Effector memory CD8-positive, alpha-beta T cell (primary cell): ENCODE data around the gene LGALS8.

Experiments used
- ATAC-seq: fragments of 150-1000 bp; cut with Tn5 transposase; replicated peaks from 2 replicates; pipeline ENCODE4 v1.10.0; 2021; ENCODE audit warnings: mild to moderate bottlenecking, moderate library complexity
- DNase-seq, 3 experiments: peaks; one replicate each; pipeline ENCODE4 v3.0.0; 2021
- H3K27ac Mint-ChIP-seq, 2 donors: one replicate each; pipeline ENCODE4 v1.8.0; 2022; ENCODE audit warnings: mild to moderate bottlenecking in 2 of 2, mixed read lengths in 2 of 2, moderate library complexity in 2 of 2
- H3K27me3 Mint-ChIP-seq, 2 donors: one replicate each; pipeline ENCODE4 v1.8.0; 2022; ENCODE audit warnings: mixed read lengths in 2 of 2
- H3K36me3 Mint-ChIP-seq: one replicate; pipeline ENCODE4 v1.8.0; 2022; ENCODE audit warnings: mild to moderate bottlenecking, moderate library complexity, mixed read lengths; ENCODE audit not compliant: insufficient read depth
- H3K4me1 Mint-ChIP-seq, 2 donors: one replicate each; pipeline ENCODE4 v1.8.0; 2022; ENCODE audit warnings: low read depth in 2 of 2, mixed read lengths in 2 of 2
- H3K4me3 Mint-ChIP-seq, 2 donors: one replicate each; pipeline ENCODE4 v1.8.0; 2022; ENCODE audit warnings: mild to moderate bottlenecking in 2 of 2, mixed read lengths in 2 of 2, moderate library complexity in 2 of 2
- H3K9me3 Mint-ChIP-seq, 2 donors: one replicate each; pipeline ENCODE4 v1.8.0; 2022; ENCODE audit warnings: mixed read lengths in 2 of 2

The LGALS8 gene

DNA sequence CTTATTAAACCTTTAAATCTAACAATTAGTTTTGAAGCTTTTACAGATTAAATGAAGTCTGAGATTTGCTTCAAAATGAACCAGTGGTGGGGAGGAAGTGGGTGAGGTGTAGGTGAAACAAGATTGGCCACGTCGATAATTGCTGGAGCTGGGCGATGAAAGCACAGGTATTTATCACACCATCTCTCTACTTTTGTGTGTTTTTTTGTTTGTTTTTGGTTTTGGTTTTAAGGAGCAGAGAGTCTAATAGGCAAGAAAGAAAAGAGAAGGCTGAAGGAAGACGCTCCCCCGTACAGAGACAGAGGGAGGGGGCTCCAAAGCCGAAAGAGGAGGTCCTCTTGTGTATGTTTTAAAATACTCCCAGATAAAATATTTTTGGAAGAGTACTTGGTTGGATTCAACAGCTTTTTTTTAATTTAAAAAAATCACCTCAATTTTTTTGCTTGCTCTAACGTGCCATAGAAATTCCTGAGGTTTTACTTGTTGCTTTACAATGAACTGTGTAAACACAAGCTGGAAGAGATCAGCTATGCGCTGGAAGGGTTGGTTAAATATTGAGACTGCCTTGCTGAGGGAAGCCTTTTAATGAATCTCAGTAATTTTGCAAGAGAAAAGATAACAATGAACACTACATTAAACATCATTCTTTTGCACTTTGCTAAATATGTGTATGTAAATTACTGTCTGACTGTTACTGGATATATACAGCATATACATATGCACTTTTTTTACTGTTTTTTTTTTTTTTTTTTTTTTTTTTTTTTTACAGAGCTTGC, 6.7 kb upstream of the LGALS8 start:
- H3K36me3 Mint-ChIP-seq: no peaks in the 10 kb centered on the region
- DNase-seq (peak in 2 of 3 experiments; percentile 10 to 12), ATAC-seq (peak; percentile 96)
- H3K27me3 Mint-ChIP-seq: no peaks in the 10 kb centered on the region
- peaks cover 15 to 16% of the 10 kb centered on the region in 2 donors for H3K4me1 Mint-ChIP-seq
- peak overlapping the region; percentile 72 to 90 for H3K27ac Mint-ChIP-seq
- no peaks in the 10 kb centered on the region for H3K9me3 Mint-ChIP-seq
- peak overlapping the region; percentile 51 to 58 for H3K4me3 Mint-ChIP-seq

DNA sequence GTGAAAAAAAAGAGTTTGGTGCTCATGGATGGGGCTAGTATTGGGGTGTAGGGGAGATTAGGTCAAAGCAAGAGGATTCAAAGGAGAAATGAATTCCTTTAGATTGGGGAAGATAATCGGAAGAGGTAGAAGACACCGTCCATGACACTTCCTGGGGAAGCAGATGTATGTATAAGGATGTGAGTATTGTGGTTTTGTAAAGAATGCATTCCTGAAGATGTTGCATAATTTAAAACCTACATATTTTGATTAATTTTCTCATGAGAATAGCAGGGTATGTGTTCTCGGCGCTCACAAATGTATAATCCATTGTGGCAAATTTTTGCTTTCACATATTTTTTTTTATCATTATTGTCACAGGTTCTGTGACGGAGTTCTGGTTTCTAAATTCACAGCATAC, 5.5 kb upstream of the LGALS8 start:
- Mint-ChIP-seq H3K9me3 (no peaks in the 10 kb centered on the region), H3K36me3 (peaks cover 2% of the 10 kb centered on the region), H3K27ac (no peak overlapping the region), H3K27me3 (no peaks in the 10 kb centered on the region), H3K4me3 (no peak overlapping the region), H3K4me1 (peaks cover 16 to 17% of the 10 kb centered on the region in 2 donors)
- no peak for ATAC-seq
- DNase-seq: no peak

DNA sequence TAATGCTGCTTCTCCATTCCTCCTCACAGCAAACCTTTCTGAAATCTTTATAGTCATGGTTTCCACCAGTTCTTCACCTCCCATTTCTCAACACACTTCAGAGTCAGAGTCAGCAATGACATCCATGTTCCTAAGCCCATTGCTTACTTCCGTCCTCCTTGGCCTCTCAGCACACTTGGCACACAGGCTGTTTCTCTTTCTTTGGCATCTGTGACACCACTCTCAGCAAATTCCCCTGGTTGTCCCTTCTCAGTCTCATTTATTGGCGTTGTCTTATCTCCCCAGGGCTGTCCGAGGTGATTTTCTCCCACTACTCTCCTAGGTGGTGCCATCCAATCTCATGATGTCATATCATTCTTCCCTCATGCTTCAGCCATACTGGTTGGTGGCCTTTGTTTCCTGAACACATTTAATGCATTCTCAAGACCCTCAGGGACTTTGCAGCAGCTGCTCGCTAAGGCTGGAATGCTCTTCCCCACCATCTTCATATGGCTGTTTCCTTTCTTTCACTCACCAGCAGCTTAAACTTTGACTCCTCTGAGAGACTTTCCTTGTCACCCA, 3.3 kb upstream of the LGALS8 start:
- no peak for DNase-seq
- no peak for ATAC-seq
- Mint-ChIP-seq H3K27ac (peak overlapping the region in 1 of 2 donors; percentile 14), H3K9me3 (no peaks in the 10 kb centered on the region), H3K36me3 (peaks cover 20% of the 10 kb centered on the region), H3K4me1 (peaks cover 26 to 29% of the 10 kb centered on the region in 2 donors), H3K4me3 (no peak overlapping the region), H3K27me3 (no peaks in the 10 kb centered on the region)

DNA sequence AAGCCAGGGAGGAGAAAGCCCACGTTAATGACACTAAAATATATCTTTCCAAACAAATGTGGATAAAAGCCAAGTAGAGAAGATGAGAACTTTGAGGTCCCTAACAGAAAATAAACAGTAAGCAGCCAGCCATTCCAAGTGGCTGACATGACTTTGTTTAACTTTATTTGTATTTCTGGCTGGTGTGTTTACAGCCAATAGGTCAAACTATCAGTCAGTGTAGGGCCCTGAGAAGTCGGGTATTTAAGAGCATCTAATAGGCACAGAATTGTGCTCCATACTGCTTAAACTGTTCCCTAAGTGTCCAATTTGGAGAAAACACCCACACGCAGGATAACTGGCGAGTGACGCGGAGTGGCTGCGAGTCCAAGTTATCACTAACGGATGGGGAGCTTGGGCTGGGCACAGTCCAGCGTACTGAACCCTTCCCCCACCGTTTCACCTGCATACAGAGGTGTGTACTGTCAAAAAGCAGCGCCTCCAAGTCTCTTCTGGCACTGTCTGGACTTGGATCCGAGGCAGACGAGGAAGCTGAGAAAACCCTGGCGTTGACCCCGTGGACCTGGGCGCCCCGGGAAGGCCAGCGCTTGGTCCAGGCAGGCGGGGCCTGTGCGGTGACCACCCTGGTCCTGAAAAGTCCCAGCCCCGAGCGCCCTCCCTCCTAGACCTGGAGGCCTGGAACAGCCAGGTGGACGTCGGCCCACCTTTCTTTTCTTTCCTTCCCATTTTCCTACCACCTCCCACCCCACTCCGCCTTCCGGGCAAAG, 662 bp upstream of the LGALS8 start:
- H3K27ac Mint-ChIP-seq: peak overlapping the region; percentile 98 to 99
- H3K36me3 Mint-ChIP-seq: peaks cover 33% of the 10 kb centered on the region
- ATAC-seq: no peak
- H3K4me1 Mint-ChIP-seq: peaks cover 16 to 21% of the 10 kb centered on the region in 2 donors
- H3K9me3 Mint-ChIP-seq: no peaks in the 10 kb centered on the region
- DNase-seq: no peak
- peak overlapping the region; percentile 95 to 100 for H3K4me3 Mint-ChIP-seq
- no peaks in the 10 kb centered on the region for H3K27me3 Mint-ChIP-seq

GRCh38 chr1:236524142-236524894, 536 bp downstream of the LGALS8 start:
- H3K4me3 Mint-ChIP-seq: peak overlapping the region; percentile 95 to 100

DNA sequence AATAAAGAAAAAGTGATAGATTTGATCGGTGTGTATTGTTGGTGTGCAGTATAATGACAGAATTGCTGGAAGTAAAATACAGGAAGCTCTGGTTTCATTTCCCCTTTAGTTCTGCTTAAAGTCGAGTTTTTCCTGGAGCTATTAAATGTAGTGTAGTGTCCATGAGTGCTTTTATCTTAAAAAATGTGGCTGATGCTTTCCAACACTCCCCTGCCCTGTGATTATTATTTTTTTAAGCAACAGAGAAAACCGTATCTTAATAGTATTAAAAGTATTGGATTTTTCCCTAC, 1.1 kb downstream of the LGALS8 start:
- ATAC-seq: no peak
- peaks cover 50% of the 10 kb centered on the region for H3K36me3 Mint-ChIP-seq

More at GRCh38 chr1:236524142-236524894, 536 bp downstream of the LGALS8 start:
- Mint-ChIP-seq H3K9me3 (no peaks in the 10 kb centered on the region), H3K27ac (peak overlapping the region; percentile 98 to 99), H3K36me3 (peaks cover 45% of the 10 kb centered on the region), H3K27me3 (no peaks in the 10 kb centered on the region), H3K4me1 (peaks cover 19 to 25% of the 10 kb centered on the region in 2 donors)
- DNase-seq: peak; percentile 52 to 55 (median 53)
- ATAC-seq: peak; percentile 86

DNA sequence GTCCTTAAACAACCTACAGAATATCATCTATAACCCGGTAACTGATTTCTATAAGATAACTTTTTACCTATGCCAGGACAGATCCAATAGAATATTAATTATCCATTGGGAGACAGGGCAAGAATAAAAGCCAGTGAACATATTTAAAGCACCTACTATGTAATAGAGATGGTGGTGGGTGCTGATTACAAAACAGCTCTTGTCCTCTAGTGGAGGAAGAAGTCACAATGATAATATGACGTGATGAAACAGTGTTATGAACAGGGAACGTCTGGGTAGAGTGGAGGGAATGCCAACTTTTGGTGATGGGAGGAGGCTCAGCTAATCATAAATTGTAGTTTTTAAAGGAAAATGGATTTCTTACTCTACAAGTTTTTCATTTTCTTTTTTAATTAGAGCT, 2.3 kb downstream of the LGALS8 start:
- H3K27ac Mint-ChIP-seq: peak overlapping the region in 1 of 2 donors; percentile 8

More for the DNA sequence above, 1.1 kb downstream of the LGALS8 start:
- Mint-ChIP-seq H3K9me3 (no peaks in the 10 kb centered on the region), H3K27me3 (no peaks in the 10 kb centered on the region), H3K4me1 (peaks cover 19 to 25% of the 10 kb centered on the region in 2 donors), H3K4me3 (peak overlapping the region; percentile 95 to 100), H3K27ac (peak overlapping the region; percentile 98 to 99)
- DNase-seq: no peak

GRCh38 chr1:236530286-236530685, 6.5 kb downstream of the LGALS8 start:
- Mint-ChIP-seq H3K9me3 (no peaks in the 10 kb centered on the region), H3K36me3 (peaks cover 60% of the 10 kb centered on the region), H3K4me1 (peaks cover 30 to 35% of the 10 kb centered on the region in 2 donors), H3K4me3 (no peak overlapping the region), H3K27ac (peak overlapping the region; percentile 11 to 25), H3K27me3 (no peaks in the 10 kb centered on the region)
- DNase-seq: no peak
- ATAC-seq: no peak

More for the DNA sequence above, 2.3 kb downstream of the LGALS8 start:
- H3K4me3 Mint-ChIP-seq: no peak overlapping the region
- DNase-seq: no peak
- no peaks in the 10 kb centered on the region for H3K9me3 Mint-ChIP-seq
- peaks cover 52% of the 10 kb centered on the region for H3K36me3 Mint-ChIP-seq
- ATAC-seq: no peak
- peaks cover 27 to 31% of the 10 kb centered on the region in 2 donors for H3K4me1 Mint-ChIP-seq
- no peaks in the 10 kb centered on the region for H3K27me3 Mint-ChIP-seq

DNA sequence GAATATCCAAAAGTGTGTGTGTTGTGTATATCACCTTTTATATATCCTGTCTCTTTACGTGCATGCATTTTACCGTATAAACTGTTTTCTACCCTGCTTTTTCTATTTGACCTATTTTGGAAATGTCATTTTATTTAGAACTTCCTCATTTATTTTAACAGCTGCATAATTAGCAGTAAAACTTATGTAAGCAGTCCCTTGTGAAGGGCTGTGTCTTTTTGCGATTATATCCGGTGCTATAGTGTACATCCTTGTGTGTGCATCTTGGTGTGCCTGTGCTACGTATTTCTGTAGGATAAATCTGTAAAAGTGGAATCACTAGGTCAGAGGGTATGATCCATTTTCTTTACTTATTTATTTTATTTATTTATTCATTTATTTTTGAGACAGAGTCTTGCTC, 7.2 kb downstream of the LGALS8 start:
- Mint-ChIP-seq H3K4me3 (no peak overlapping the region), H3K27ac (peak overlapping the region in 1 of 2 donors; percentile 25), H3K9me3 (no peaks in the 10 kb centered on the region), H3K4me1 (peaks cover 35 to 36% of the 10 kb centered on the region in 2 donors), H3K27me3 (no peaks in the 10 kb centered on the region), H3K36me3 (peaks cover 59% of the 10 kb centered on the region)
- ATAC-seq (no peak), DNase-seq (no peak)

GRCh38 chr1:236532850-236533249, 9.1 kb downstream of the LGALS8 start:
- DNase-seq (no peak), ATAC-seq (no peak)
- no peaks in the 10 kb centered on the region for H3K27me3 Mint-ChIP-seq
- H3K4me1 Mint-ChIP-seq: peaks cover 32 to 38% of the 10 kb centered on the region in 2 donors
- H3K9me3 Mint-ChIP-seq: no peaks in the 10 kb centered on the region
- peak overlapping the region in 1 of 2 donors; percentile 85 for H3K27ac Mint-ChIP-seq
- no peak overlapping the region for H3K4me3 Mint-ChIP-seq
- peaks cover 68% of the 10 kb centered on the region for H3K36me3 Mint-ChIP-seq

- DNase-seq (no peak), ATAC-seq (peak; percentile 72)
- H3K9me3 Mint-ChIP-seq: no peaks in the 10 kb centered on the region
- peak overlapping the region in 1 of 2 donors; percentile 21 for H3K4me3 Mint-ChIP-seq
- peaks cover 28 to 34% of the 10 kb centered on the region in 2 donors for H3K4me1 Mint-ChIP-seq
- H3K36me3 Mint-ChIP-seq: peaks cover 63% of the 10 kb centered on the region
- H3K27ac Mint-ChIP-seq: peak overlapping the region; percentile 47 to 85
- no peaks in the 10 kb centered on the region for H3K27me3 Mint-ChIP-seq
These were observed 10.4 kb downstream of the LGALS8 start for GRCh38 chr1:236534151-236534651.

DNA sequence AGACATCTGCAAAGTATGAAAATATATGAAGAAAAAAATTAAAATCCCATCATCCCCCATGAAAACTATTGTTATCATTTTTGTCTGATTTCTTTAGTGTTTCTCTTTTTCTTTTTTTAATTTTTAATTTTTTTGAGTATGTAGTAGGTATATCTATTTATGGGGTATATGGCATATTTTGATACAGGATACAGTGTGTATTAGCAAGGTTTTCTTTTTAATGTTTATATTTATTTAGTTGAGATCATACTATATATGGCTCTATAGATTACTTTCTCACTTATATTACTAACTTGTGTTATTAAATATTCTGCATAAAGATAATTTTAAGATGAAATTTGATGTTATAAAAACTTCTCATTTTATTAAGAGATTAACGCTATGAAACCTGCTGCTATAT, 11.4 kb downstream of the LGALS8 start:
- H3K27me3 Mint-ChIP-seq: no peaks in the 10 kb centered on the region
- H3K9me3 Mint-ChIP-seq: no peaks in the 10 kb centered on the region
- no peak overlapping the region for H3K4me3 Mint-ChIP-seq
- H3K27ac Mint-ChIP-seq: no peak overlapping the region
- peaks cover 26 to 33% of the 10 kb centered on the region in 2 donors for H3K4me1 Mint-ChIP-seq
- DNase-seq: no peak
- ATAC-seq: no peak
- H3K36me3 Mint-ChIP-seq: peaks cover 61% of the 10 kb centered on the region

DNA sequence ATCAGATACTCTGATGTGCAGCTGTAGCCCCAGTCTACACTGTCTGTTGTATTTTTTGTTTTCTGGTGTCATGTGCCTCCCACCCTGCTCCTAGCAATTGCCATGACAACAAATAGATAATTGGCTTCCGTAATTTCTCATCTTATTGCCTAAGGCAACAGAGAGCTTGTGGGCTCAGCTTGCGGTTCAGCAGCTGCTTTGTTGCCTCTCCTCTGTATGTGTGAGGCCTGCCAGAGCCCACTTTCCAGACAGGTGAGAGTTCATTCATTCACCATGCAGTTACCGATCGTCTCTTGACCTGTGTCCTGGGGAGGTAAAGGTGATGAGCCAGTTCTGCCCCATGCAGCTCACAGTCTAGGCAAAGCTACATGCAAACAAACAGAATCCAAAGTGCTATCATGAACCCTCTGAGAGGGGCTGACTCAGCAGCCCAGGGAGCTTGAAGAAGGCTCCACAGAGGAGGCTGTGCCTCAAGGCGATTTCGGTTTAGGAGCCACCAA, 11.9 kb downstream of the LGALS8 start:
- no peaks in the 10 kb centered on the region for H3K9me3 Mint-ChIP-seq
- no peak overlapping the region for H3K4me3 Mint-ChIP-seq
- peaks cover 65% of the 10 kb centered on the region for H3K36me3 Mint-ChIP-seq
- ATAC-seq: no peak
- H3K27me3 Mint-ChIP-seq: no peaks in the 10 kb centered on the region
- no peak for DNase-seq
- H3K27ac Mint-ChIP-seq: peak overlapping the region; percentile 78 to 88
- peaks cover 22 to 29% of the 10 kb centered on the region in 2 donors for H3K4me1 Mint-ChIP-seq
